HG03039 (cell line): ENCODE measurements around the gene PPM1N.

Source experiments
- ATAC-seq: cut with Tn5 transposase; IDR thresholded peaks from one replicate; pipeline ENCODE4 v1.9.1; 2021; ENCODE audit warnings: mild to moderate bottlenecking, moderate library complexity; ENCODE audit not compliant: unreplicated experiment

Gene PPM1N

GRCh38 chr19:45528149-45528743 is 30.0 kb downstream of the PPM1N start:
- no peak for ATAC-seq

GRCh38 chr19:45528744-45529419 is 30.6 kb downstream of the PPM1N start:
- no peak for ATAC-seq

GRCh38 chr19:45529420-45529785 is 31.2 kb downstream of the PPM1N start:
- no peak for ATAC-seq

- ATAC-seq, result no peak
Measured at GRCh38 chr19:45531349-45531748, 33.1 kb downstream of the PPM1N start.

- no peak for ATAC-seq
Measured at GRCh38 chr19:45539459-45539858, 41.2 kb downstream of the PPM1N start.

GRCh38 chr19:45542234-45542668 is 44.0 kb downstream of the PPM1N start:
- ATAC-seq, result no peak

GRCh38 chr19:45547211-45547770 is 49.0 kb downstream of the PPM1N start:
- no peak for ATAC-seq

GRCh38 chr19:45547965-45548609 is 49.8 kb downstream of the PPM1N start:
- ATAC-seq, result no peak
